ENCODE measurements around the gene AVP. TPM values are rescaled to one million over a fixed set of nuclear protein-coding genes. Genes with fewer than 3 reads are reported as not detected.

AVP gene
- total RNA-seq, 3 donors from 2014 or later: not detected

GRCh38 chr20:3045042-3045815 is 39.3 kb downstream of the AVP start:
- DNase-seq: peak in 2 of 3 donors; percentile 84 to 89
- Histone ChIP-seq H3K9me3 (no peaks in the 10 kb centered on the region), H3K36me3 (ENCODE audit: low read depth) (no peaks in the 10 kb centered on the region), H3K4me3 (peak overlapping the region; percentile 82), H3K4me1 (ENCODE audit: low read depth) (peaks cover 14% of the 10 kb centered on the region)
- intact Hi-C loops (cut with DNase I, micrococcal nuclease): no loop called here
- TF ChIP-seq, protein P1, sequence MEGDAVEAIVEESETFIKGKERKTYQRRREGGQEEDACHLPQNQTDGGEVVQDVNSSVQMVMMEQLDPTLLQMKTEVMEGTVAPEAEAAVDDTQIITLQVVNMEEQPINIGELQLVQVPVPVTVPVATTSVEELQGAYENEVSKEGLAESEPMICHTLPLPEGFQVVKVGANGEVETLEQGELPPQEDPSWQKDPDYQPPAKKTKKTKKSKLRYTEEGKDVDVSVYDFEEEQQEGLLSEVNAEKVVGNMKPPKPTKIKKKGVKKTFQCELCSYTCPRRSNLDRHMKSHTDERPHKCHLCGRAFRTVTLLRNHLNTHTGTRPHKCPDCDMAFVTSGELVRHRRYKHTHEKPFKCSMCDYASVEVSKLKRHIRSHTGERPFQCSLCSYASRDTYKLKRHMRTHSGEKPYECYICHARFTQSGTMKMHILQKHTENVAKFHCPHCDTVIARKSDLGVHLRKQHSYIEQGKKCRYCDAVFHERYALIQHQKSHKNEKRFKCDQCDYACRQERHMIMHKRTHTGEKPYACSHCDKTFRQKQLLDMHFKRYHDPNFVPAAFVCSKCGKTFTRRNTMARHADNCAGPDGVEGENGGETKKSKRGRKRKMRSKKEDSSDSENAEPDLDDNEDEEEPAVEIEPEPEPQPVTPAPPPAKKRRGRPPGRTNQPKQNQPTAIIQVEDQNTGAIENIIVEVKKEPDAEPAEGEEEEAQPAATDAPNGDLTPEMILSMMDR (IDR thresholded peaks at IDR 0.05): no peak
- ATAC-seq: peak; percentile 70

DNA sequence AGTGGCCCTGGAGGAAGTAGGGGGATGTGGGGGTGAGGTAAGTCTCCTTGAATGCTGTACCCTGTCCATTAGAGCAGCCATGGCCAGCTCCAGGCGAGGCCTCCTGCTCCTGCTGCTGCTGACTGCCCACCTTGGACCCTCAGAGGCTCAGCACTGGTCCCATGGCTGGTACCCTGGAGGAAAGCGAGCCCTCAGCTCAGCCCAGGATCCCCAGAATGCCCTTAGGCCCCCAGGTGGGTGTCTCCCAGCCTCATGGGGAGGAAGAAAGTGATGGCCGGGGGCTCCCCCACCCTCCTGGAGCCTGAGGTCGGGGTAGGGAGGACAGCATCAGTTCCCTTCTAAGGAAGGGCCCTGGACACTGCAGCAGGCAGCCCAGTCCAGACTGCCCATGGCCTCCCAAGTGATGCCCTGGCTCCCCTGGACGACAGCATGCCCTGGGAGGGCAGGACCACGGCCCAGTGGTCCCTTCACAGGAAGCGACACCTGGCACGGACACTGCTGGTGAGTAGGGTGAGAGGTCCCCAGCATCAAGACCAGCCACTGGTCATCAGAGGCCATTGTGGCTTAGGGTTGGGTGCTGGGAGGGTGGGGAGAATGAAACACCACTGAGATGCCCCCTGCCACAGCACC is 40.1 kb downstream of the AVP start:
- TF ChIP-seq, protein P1 (IDR thresholded peaks at IDR 0.05): no peak
- no peak overlapping the region for H3K4me3 ChIP-seq
- intact Hi-C loops (cut with DNase I, micrococcal nuclease): no loop called here
- H3K4me1 ChIP-seq (ENCODE audit: low read depth): peaks cover 14% of the 10 kb centered on the region
- no peak for ATAC-seq
- H3K9me3 ChIP-seq: no peaks in the 10 kb centered on the region
- peak in 2 of 3 donors; percentile 7 to 33 for DNase-seq
- no peaks in the 10 kb centered on the region for H3K36me3 ChIP-seq (ENCODE audit: low read depth)

GRCh38 chr20:3043322-3043721 is 41.2 kb downstream of the AVP start, which contains the start of gene GNRH2:
GNRH2 (plus strand) TSS chr20:3043622; CDS start chr20:3044415, 793 bp downstream.
- Histone ChIP-seq H3K36me3 (ENCODE audit: low read depth) (no peaks in the 10 kb centered on the region), H3K4me1 (ENCODE audit: low read depth) (peaks cover 14% of the 10 kb centered on the region), H3K4me3 (no peak within 1 kb of the TSS), H3K9me3 (no peaks in the 10 kb centered on the region)
- TF ChIP-seq, protein P1 (IDR thresholded peaks at IDR 0.05): no peak
- DNase-seq: no peak
- ATAC-seq: no peak
- intact Hi-C loops (cut with DNase I, micrococcal nuclease): no loop called here

- DNase-seq: peak in 1 of 3 donors; percentile 20
- TF ChIP-seq, protein P1 (IDR thresholded peaks at IDR 0.05): no peak
Measured at GRCh38 chr20:3042625-3043024, 41.9 kb downstream of the AVP start.

GRCh38 chr20:3041854-3042409 is 42.6 kb downstream of the AVP start:
- DNase-seq: no peak
- Histone ChIP-seq H3K9me3 (no peaks in the 10 kb centered on the region), H3K4me1 (ENCODE audit: low read depth) (peaks cover 6% of the 10 kb centered on the region), H3K4me3 (no peak overlapping the region), H3K36me3 (ENCODE audit: low read depth) (peaks cover 3% of the 10 kb centered on the region)
- intact Hi-C loops (cut with DNase I, micrococcal nuclease): no loop called here
- TF ChIP-seq, protein P1 (IDR thresholded peaks at IDR 0.05): no peak
- ATAC-seq: no peak

More at GRCh38 chr20:3042625-3043024, 41.9 kb downstream of the AVP start:
- H3K4me3 ChIP-seq: no peak overlapping the region
- no peaks in the 10 kb centered on the region for H3K36me3 ChIP-seq (ENCODE audit: low read depth)
- intact Hi-C loops (cut with DNase I, micrococcal nuclease): no loop called here
- no peaks in the 10 kb centered on the region for H3K9me3 ChIP-seq
- ATAC-seq: no peak
- H3K4me1 ChIP-seq (ENCODE audit: low read depth): peaks cover 13% of the 10 kb centered on the region
